HAP-1 (cell line): Measurements from ENCODE around the gene OTUD1.

Experiments used
- DNase-seq, 2 experiments: peaks; one replicate each; pipeline ENCODE4 v3.0.0-alpha.2; 2016 to 2020; ENCODE audit warnings: low spot score in 2 of 2
- H3K27me3 ChIP-seq: fragments of 250-450 bp; sonication (Bioruptor Pico); 2 replicates; pipeline ENCODE4 v1.5.1; 2020; ENCODE audit warnings: low read depth, mild to moderate bottlenecking, moderate library complexity
- H3K36me3 ChIP-seq: fragments of 250-450 bp; sonication (Bioruptor Pico); replicated peaks from 2 replicates; pipeline ENCODE4 v1.5.1; 2020; ENCODE audit warnings: mild to moderate bottlenecking
- H3K4me1 ChIP-seq: fragments of 250-450 bp; sonication (Bioruptor Pico); 2 replicates; pipeline ENCODE4 v1.5.1; 2020; ENCODE audit warnings: mild to moderate bottlenecking
- H3K4me3 ChIP-seq: fragments of 250-450 bp; sonication (Bioruptor Pico); 2 replicates; pipeline ENCODE4 v1.5.1; 2020; ENCODE audit warnings: mild to moderate bottlenecking, moderate library complexity
- H3K9me3 ChIP-seq: fragments of 250-450 bp; sonication (Bioruptor Pico); 2 replicates; pipeline ENCODE4 v1.5.1; 2020; ENCODE audit warnings: mild to moderate bottlenecking, moderate library complexity
- in situ Hi-C: fragments of 300-500 bp; cut with MboI; formaldehyde crosslinking; loops from 3 replicates; pipeline ENCODE4 v1.14.3; 2020; ENCODE audit warnings: low sequenced_read_pairs, inconsistent platforms, mixed read lengths

OTUD1 gene

DNA sequence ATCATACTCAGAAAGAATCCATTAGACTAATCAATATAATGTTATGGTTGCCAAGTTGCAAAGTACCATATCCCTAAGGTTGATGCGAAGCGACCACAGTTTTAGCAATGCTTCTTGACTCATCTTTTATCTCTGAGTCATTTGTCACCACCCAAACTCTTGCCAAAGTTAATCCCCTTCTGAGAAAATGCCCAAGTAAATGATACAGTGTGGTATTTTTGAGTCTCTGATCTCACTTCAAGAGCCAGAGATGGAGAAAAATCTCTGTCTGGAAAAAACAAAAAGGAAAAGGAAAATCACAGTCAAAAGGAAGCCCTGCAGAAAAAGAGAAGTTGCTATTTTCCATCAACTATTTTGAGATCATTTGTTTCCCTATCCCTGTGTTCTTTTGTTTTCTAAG, 26.7 kb upstream of the OTUD1 start:
- Histone ChIP-seq H3K4me3 (no peak overlapping the region), H3K27me3 (no peaks in the 10 kb centered on the region), H3K36me3 (no peaks in the 10 kb centered on the region), H3K4me1 (peaks cover 15% of the 10 kb centered on the region), H3K9me3 (no peaks in the 10 kb centered on the region)
- DNase-seq = no peak
- in situ Hi-C loops = no loop called here

DNA sequence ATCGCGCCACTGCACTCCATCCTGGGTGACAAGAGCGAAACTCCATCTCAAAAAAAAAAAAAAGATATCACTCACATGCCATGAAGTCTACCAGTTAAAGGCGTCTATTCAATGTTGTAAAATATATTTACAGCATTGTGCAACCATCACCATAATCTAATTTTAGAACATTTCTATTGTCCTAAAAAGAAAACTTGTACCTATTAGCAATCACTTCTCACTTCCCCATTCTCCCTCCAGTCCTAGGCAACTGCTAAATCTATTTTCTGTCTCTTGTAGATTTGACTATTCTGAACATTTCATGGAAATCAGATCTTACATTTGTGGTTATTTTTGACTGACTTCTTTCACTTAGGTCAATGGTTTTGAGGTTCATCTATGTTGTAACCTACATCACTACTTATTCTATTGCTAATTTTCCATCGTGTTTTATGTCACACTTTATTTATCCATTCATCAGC, 25.2 kb upstream of the OTUD1 start:
- Histone ChIP-seq H3K4me1 (peaks cover 15% of the 10 kb centered on the region), H3K36me3 (no peaks in the 10 kb centered on the region), H3K9me3 (no peaks in the 10 kb centered on the region), H3K4me3 (no peak overlapping the region), H3K27me3 (no peaks in the 10 kb centered on the region)
- DNase-seq = no peak
- in situ Hi-C loops = no loop called here

DNA sequence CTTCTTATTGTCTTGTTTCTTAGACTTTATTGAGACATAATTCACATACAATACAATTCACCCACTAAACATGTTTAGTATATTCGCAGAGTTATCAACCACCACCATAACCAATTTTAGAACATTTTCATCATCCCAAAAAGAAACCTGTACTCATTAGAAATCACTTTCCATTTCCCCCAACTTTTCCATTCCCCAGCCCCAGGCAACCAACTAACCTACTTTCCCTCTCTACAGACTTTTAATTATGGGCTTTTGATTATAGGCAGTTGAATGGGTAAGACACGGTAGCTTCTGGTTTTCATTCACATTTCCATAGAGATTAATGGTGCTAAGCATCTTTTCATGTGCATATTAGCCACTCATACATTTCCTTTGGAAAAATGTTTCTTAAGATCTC, 24.2 kb upstream of the OTUD1 start:
- peak in 1 of 2 experiments; percentile 21 for DNase-seq
- H3K4me3 ChIP-seq = no peak overlapping the region
- no peaks in the 10 kb centered on the region for H3K9me3 ChIP-seq
- in situ Hi-C loops = no loop called here
- H3K4me1 ChIP-seq = peaks cover 14% of the 10 kb centered on the region
- no peaks in the 10 kb centered on the region for H3K36me3 ChIP-seq
- H3K27me3 ChIP-seq = no peaks in the 10 kb centered on the region

DNA sequence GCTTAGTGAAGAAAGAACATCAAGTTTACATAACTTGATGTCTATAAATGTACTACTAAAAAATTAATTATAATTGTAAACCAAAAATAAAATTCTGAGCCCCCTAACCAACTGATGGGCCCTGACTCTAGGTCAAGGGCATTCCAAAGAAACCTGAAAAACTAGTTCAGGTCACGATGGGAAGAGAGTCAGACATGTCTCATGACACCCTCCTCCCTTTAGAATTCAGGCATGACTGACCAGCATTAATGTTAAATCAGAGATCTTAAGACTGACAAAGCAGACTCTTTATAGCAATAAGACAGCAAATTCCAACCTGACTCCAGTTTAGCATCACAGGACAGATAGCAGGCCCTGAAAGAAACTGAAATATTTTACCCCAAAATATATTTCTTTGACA, 21.6 kb upstream of the OTUD1 start:
- no peaks in the 10 kb centered on the region for H3K9me3 ChIP-seq
- no peaks in the 10 kb centered on the region for H3K36me3 ChIP-seq
- no peak overlapping the region for H3K4me3 ChIP-seq
- H3K4me1 ChIP-seq = peaks cover 6% of the 10 kb centered on the region
- DNase-seq = no peak
- in situ Hi-C loops = no loop called here
- no peaks in the 10 kb centered on the region for H3K27me3 ChIP-seq

- Histone ChIP-seq H3K36me3 (no peaks in the 10 kb centered on the region), H3K4me3 (no peak overlapping the region), H3K9me3 (no peaks in the 10 kb centered on the region), H3K27me3 (no peaks in the 10 kb centered on the region), H3K4me1 (peaks cover 6% of the 10 kb centered on the region)
- no peak for DNase-seq
- in situ Hi-C loops = no loop called here
Observed at GRCh38 chr10:23418051-23418681, 20.7 kb upstream of the OTUD1 start.

GRCh38 chr10:23419201-23419600, 19.7 kb upstream of the OTUD1 start:
- peaks cover 6% of the 10 kb centered on the region for H3K4me1 ChIP-seq
- no peak for DNase-seq
- in situ Hi-C loops = no loop called here

DNA sequence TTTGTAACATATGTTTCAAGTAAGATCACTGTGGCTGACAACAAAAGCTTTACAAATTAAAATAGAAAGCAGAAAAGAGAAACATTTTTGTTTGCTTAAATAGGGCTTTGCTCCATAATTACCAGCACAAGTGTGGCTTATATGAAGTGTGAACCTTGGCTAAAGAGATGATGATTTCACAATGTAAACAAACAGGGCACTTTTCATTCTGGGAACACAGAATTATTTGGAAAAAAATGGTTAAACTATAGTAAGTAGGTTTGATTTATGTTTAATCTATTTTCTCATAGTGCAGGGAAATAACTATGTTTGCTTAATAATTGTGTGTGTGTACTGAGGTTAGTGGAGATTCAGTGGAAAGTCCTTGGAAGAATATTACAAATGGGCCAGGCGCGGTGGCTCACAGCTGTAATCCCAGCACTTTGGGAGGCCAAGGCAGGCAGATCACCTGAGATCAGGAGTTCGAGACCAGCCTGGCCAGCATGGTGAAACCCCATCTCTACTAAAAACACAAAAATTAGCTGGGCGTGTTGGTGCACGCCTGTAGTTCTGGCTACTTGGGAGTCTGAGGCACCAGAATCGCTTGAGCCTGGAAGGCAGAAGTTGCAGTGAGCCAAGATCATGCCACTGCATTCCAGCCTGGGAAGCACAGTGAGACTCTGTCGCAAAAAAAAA, 19.1 kb upstream of the OTUD1 start:
- Histone ChIP-seq H3K4me3 (no peak overlapping the region), H3K9me3 (no peaks in the 10 kb centered on the region), H3K27me3 (no peaks in the 10 kb centered on the region), H3K4me1 (peaks cover under 1% of the 10 kb centered on the region), H3K36me3 (no peaks in the 10 kb centered on the region)
- DNase-seq = no peak
- in situ Hi-C loops = no loop called here

More at GRCh38 chr10:23419201-23419600, 19.7 kb upstream of the OTUD1 start:
- H3K36me3 ChIP-seq = no peaks in the 10 kb centered on the region
- no peak overlapping the region for H3K4me3 ChIP-seq
- no peaks in the 10 kb centered on the region for H3K9me3 ChIP-seq
- no peaks in the 10 kb centered on the region for H3K27me3 ChIP-seq

DNA sequence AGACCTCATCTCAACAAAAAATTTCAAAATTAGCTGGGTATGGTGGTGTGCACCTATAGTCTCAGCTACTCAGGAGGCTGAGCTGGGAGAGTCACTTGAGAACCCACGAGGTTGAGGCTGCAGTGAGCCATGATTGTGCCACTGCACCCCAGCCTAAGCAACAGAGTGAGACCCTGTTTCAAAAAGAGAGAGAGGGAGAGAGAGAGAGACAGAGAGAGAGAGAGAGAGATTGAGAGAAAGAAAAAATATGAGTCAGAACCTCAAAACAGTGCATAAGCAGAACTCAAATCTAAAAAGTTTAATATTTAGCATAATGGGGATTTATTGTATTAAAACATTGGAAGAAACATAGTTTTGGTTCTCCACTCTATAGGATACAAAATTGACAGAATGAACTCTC, 17.5 kb upstream of the OTUD1 start:
- DNase-seq = no peak
- H3K4me1 ChIP-seq = no peaks in the 10 kb centered on the region
- in situ Hi-C loops = no loop called here
- no peaks in the 10 kb centered on the region for H3K9me3 ChIP-seq
- H3K4me3 ChIP-seq = no peak overlapping the region
- H3K36me3 ChIP-seq = no peaks in the 10 kb centered on the region
- no peaks in the 10 kb centered on the region for H3K27me3 ChIP-seq

DNA sequence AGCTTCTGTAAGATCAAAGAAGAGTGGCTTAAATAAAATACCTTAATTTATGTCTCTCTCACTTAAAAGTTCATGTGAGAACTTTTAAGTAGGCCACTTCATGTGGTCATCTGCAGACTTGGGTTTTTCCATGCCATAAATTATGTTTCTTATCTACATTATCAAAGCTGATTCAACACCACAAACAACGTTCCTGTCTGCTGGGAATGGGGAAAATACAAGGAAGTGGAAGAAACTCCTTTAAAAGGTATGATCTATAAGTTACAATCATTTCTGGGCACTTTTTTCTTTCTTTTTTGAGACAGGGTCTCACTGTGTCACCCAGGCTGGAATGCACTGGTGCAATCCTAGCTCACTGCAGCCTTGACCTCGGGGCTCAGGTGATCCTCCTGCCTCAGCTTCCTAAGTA, 16.9 kb upstream of the OTUD1 start:
- in situ Hi-C loops = no loop called here
- Histone ChIP-seq H3K4me3 (no peak overlapping the region), H3K36me3 (no peaks in the 10 kb centered on the region), H3K9me3 (no peaks in the 10 kb centered on the region), H3K27me3 (no peaks in the 10 kb centered on the region), H3K4me1 (no peaks in the 10 kb centered on the region)
- no peak for DNase-seq

DNA sequence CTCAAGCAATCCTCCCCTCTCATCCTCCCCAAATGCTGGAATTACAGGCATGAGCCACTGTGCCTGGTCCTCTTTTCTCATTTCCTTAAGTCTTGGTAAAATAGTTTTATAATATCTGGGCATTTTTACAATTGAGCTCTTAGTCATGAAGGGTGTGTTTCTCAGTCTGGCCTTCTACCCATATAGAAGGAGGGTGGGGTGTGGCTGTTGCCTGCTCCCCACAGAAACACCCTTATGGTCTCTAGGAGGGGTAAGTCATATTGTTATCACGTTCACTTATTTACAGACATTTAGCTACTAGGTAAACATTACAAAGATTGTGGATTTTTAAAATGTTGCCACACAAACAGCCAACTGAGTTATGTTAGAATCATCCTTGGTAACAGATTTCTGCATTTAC, 6.7 kb upstream of the OTUD1 start:
- no peak for DNase-seq
- Histone ChIP-seq H3K36me3 (no peaks in the 10 kb centered on the region), H3K9me3 (no peaks in the 10 kb centered on the region), H3K4me1 (no peaks in the 10 kb centered on the region), H3K27me3 (no peaks in the 10 kb centered on the region; the same call in 1 of the 2 replicates), H3K4me3 (no peak overlapping the region)
- in situ Hi-C loops = no loop called here

- no peak overlapping the region for H3K4me3 ChIP-seq
- H3K4me1 ChIP-seq = no peaks in the 10 kb centered on the region
- H3K27me3 ChIP-seq = no peaks in the 10 kb centered on the region; the same call in 1 of the 2 replicates
- no peaks in the 10 kb centered on the region for H3K36me3 ChIP-seq
- H3K9me3 ChIP-seq = no peaks in the 10 kb centered on the region
- no peak for DNase-seq
- in situ Hi-C loops = no loop called here
Observed at GRCh38 chr10:23432639-23433038, 6.2 kb upstream of the OTUD1 start.

DNA sequence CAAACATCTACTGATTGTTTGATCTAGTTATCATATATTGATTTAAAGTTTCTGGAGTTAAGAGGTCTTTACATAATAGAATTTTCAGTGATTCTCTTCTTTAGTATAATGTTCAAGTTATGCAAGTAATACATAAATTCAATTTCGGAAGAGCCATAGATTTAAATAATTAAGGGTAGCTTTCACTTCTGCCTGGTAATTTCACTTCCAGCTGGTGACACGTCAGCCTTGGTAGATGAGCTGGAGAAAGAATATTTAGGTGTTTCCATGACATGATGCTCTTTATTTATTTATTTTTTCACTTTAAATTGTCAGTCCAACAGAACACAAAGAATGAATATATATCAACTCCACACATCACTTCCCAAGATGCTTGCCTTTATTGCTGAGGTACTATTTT, 5.2 kb upstream of the OTUD1 start:
- no peaks in the 10 kb centered on the region; the same call in 1 of the 2 replicates for H3K27me3 ChIP-seq

DNA sequence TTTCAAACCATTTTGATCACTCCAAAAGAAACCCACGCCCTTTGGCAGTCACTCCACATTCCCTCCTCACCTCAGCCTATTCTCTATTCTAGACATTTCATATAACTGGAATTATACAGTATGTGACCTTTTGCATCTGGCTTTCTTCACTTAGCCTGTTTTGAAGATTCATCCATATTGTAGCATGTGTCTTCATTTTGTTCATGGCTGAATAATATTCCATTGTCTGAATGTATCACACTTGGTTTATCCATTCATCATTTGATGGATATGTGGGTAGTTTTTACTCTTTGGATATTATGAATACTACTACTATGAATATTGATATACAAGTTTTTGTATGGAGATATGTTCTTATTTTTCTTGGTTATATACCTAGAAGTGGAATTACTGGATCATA, 3.5 kb upstream of the OTUD1 start:
- no peaks in the 10 kb centered on the region; the same call in 1 of the 2 replicates for H3K27me3 ChIP-seq
- H3K4me3 ChIP-seq = no peak overlapping the region
- no peak for DNase-seq
- no peaks in the 10 kb centered on the region; the same call in 1 of the 2 replicates for H3K4me1 ChIP-seq
- no peaks in the 10 kb centered on the region for H3K36me3 ChIP-seq
- no peaks in the 10 kb centered on the region for H3K9me3 ChIP-seq
- in situ Hi-C loops = no loop called here

More for the DNA sequence above, 5.2 kb upstream of the OTUD1 start:
- DNase-seq = no peak
- Histone ChIP-seq H3K4me3 (no peak overlapping the region), H3K4me1 (no peaks in the 10 kb centered on the region; the same call in 1 of the 2 replicates), H3K9me3 (no peaks in the 10 kb centered on the region), H3K36me3 (no peaks in the 10 kb centered on the region)
- in situ Hi-C loops = no loop called here

DNA sequence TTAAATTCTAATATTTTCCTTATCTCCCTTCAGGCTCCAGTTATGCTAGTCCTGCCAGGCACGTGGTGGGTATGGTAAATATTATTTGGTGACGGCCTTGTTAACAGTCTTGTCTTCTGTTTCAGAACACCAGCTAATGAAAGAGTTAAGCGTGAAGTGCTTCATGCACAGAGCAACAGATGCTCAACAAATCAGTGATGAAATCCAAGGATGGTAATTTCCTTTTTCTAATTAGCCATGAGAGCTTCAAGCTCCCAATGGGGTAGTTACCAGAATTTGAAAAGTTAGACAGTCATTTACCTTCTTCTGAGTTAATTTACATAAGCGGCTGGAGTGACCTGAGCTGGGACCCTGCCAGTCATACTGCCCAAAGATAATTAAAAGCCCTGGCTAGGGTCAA, 1.9 kb upstream of the OTUD1 start:
- in situ Hi-C loops = no loop called here
- no peaks in the 10 kb centered on the region for H3K27me3 ChIP-seq
- DNase-seq = no peak

More for the DNA sequence above, 1.9 kb upstream of the OTUD1 start:
- H3K4me1 ChIP-seq = peaks cover 12% of the 10 kb centered on the region
- H3K9me3 ChIP-seq = no peaks in the 10 kb centered on the region
- no peaks in the 10 kb centered on the region for H3K36me3 ChIP-seq
- H3K4me3 ChIP-seq = no peak overlapping the region
